ENCODE data around the gene TMEM18.

The TMEM18 gene

GRCh38 chr2:657766-658165, 19.4 kb downstream of the TMEM18 start:
- no peak for DNase-seq (ENCODE audit: low read depth, low spot score)
- Histone ChIP-seq H3K4me1 (ENCODE audit: insufficient read depth, insufficient read length) (no peaks in the 10 kb centered on the region), H3K4me3 (ENCODE audit: insufficient read length, low read depth) (no peak overlapping the region), H3K9me3 (ENCODE audit: insufficient read depth, low read length) (no peaks in the 10 kb centered on the region), H3K36me3 (ENCODE audit: insufficient read depth, insufficient read length, low read length) (no peaks in the 10 kb centered on the region), H3K9ac (ENCODE audit: insufficient read length, low read depth) (no peak overlapping the region), H3K27me3 (ENCODE audit: insufficient read depth, insufficient read length) (no peaks in the 10 kb centered on the region)
- TF ChIP-seq ZNF274 (IDR thresholded peaks at IDR 0.05; ENCODE audit: low read depth, low read length) (no peak), YY1 (IDR thresholded peaks at IDR 0.05; ENCODE audit: insufficient read depth, insufficient read length) (no peak), SUZ12 (IDR thresholded peaks at IDR 0.05; ENCODE audit: extremely low read depth, insufficient read depth, insufficient read length) (no peak)

GRCh38 chr2:656676-657075, 20.5 kb downstream of the TMEM18 start:
- TF ChIP-seq YY1 (IDR thresholded peaks at IDR 0.05; ENCODE audit: insufficient read depth, insufficient read length): no peak
- no peak for TF ChIP-seq SUZ12 (IDR thresholded peaks at IDR 0.05; ENCODE audit: extremely low read depth, insufficient read depth, insufficient read length)
- no peak for TF ChIP-seq ZNF274 (IDR thresholded peaks at IDR 0.05; ENCODE audit: low read depth, low read length)
- Histone ChIP-seq H3K9me3 (ENCODE audit: insufficient read depth, low read length) (no peaks in the 10 kb centered on the region), H3K9ac (ENCODE audit: insufficient read length, low read depth) (no peak overlapping the region), H3K4me3 (ENCODE audit: insufficient read length, low read depth) (no peak overlapping the region), H3K4me1 (ENCODE audit: insufficient read depth, insufficient read length) (peaks cover 2% of the 10 kb centered on the region), H3K27me3 (ENCODE audit: insufficient read depth, insufficient read length) (no peaks in the 10 kb centered on the region), H3K36me3 (ENCODE audit: insufficient read depth, insufficient read length, low read length) (no peaks in the 10 kb centered on the region)
- DNase-seq (ENCODE audit: low read depth, low spot score): no peak

GRCh38 chr2:655626-656025, 21.6 kb downstream of the TMEM18 start:
- Histone ChIP-seq H3K9me3 (ENCODE audit: insufficient read depth, low read length) (no peaks in the 10 kb centered on the region), H3K4me3 (ENCODE audit: insufficient read length, low read depth) (no peak overlapping the region), H3K36me3 (ENCODE audit: insufficient read depth, insufficient read length, low read length) (no peaks in the 10 kb centered on the region), H3K9ac (ENCODE audit: insufficient read length, low read depth) (no peak overlapping the region), H3K4me1 (ENCODE audit: insufficient read depth, insufficient read length) (peaks cover 2% of the 10 kb centered on the region), H3K27me3 (ENCODE audit: insufficient read depth, insufficient read length) (no peaks in the 10 kb centered on the region)
- DNase-seq (ENCODE audit: low read depth, low spot score): no peak
- TF ChIP-seq ZNF274 (IDR thresholded peaks at IDR 0.05; ENCODE audit: low read depth, low read length) (no peak), YY1 (IDR thresholded peaks at IDR 0.05; ENCODE audit: insufficient read depth, insufficient read length) (no peak), SUZ12 (IDR thresholded peaks at IDR 0.05; ENCODE audit: extremely low read depth, insufficient read depth, insufficient read length) (no peak)

- Histone ChIP-seq H3K9ac (ENCODE audit: insufficient read length, low read depth) (no peak overlapping the region), H3K4me3 (ENCODE audit: insufficient read length, low read depth) (no peak overlapping the region), H3K9me3 (ENCODE audit: insufficient read depth, low read length) (no peaks in the 10 kb centered on the region), H3K36me3 (ENCODE audit: insufficient read depth, insufficient read length, low read length) (no peaks in the 10 kb centered on the region), H3K27me3 (ENCODE audit: insufficient read depth, insufficient read length) (no peaks in the 10 kb centered on the region), H3K4me1 (ENCODE audit: insufficient read depth, insufficient read length) (peaks cover 2% of the 10 kb centered on the region)
- DNase-seq (ENCODE audit: low read depth, low spot score): no peak
- TF ChIP-seq SUZ12 (IDR thresholded peaks at IDR 0.05; ENCODE audit: extremely low read depth, insufficient read depth, insufficient read length) (no peak), YY1 (IDR thresholded peaks at IDR 0.05; ENCODE audit: insufficient read depth, insufficient read length) (no peak), ZNF274 (IDR thresholded peaks at IDR 0.05; ENCODE audit: low read depth, low read length) (no peak)
Observed at GRCh38 chr2:654896-655295, 22.3 kb downstream of the TMEM18 start.

GRCh38 chr2:653645-654425, 23.4 kb downstream of the TMEM18 start:
- H3K27me3 ChIP-seq (ENCODE audit: insufficient read depth, insufficient read length): no peaks in the 10 kb centered on the region

GRCh38 chr2:652881-653480, 24.2 kb downstream of the TMEM18 start:
- DNase-seq (ENCODE audit: low read depth, low spot score): no peak
- H3K9me3 ChIP-seq (ENCODE audit: insufficient read depth, low read length): no peaks in the 10 kb centered on the region
- H3K4me1 ChIP-seq (ENCODE audit: insufficient read depth, insufficient read length): peaks cover 2% of the 10 kb centered on the region
- no peak for TF ChIP-seq ZNF274 (IDR thresholded peaks at IDR 0.05; ENCODE audit: low read depth, low read length)
- H3K36me3 ChIP-seq (ENCODE audit: insufficient read depth, insufficient read length, low read length): no peaks in the 10 kb centered on the region
- H3K9ac ChIP-seq (ENCODE audit: insufficient read length, low read depth): no peak overlapping the region
- H3K27me3 ChIP-seq (ENCODE audit: insufficient read depth, insufficient read length): no peaks in the 10 kb centered on the region
- H3K4me3 ChIP-seq (ENCODE audit: insufficient read length, low read depth): no peak overlapping the region

More at GRCh38 chr2:653645-654425, 23.4 kb downstream of the TMEM18 start:
- Histone ChIP-seq H3K4me3 (ENCODE audit: insufficient read length, low read depth) (no peak overlapping the region), H3K36me3 (ENCODE audit: insufficient read depth, insufficient read length, low read length) (no peaks in the 10 kb centered on the region), H3K9ac (ENCODE audit: insufficient read length, low read depth) (no peak overlapping the region), H3K4me1 (ENCODE audit: insufficient read depth, insufficient read length) (peaks cover 2% of the 10 kb centered on the region), H3K9me3 (ENCODE audit: insufficient read depth, low read length) (no peaks in the 10 kb centered on the region)
- no peak for DNase-seq (ENCODE audit: low read depth, low spot score)
- TF ChIP-seq ZNF274 (IDR thresholded peaks at IDR 0.05; ENCODE audit: low read depth, low read length) (no peak), SUZ12 (IDR thresholded peaks at IDR 0.05; ENCODE audit: extremely low read depth, insufficient read depth, insufficient read length) (no peak), YY1 (IDR thresholded peaks at IDR 0.05; ENCODE audit: insufficient read depth, insufficient read length) (no peak)

- Histone ChIP-seq H3K36me3 (ENCODE audit: insufficient read depth, insufficient read length, low read length) (no peaks in the 10 kb centered on the region), H3K9ac (ENCODE audit: insufficient read length, low read depth) (no peak overlapping the region), H3K4me3 (ENCODE audit: insufficient read length, low read depth) (no peak overlapping the region), H3K27me3 (ENCODE audit: insufficient read depth, insufficient read length) (no peaks in the 10 kb centered on the region), H3K4me1 (ENCODE audit: insufficient read depth, insufficient read length) (peaks cover 2% of the 10 kb centered on the region), H3K9me3 (ENCODE audit: insufficient read depth, low read length) (no peaks in the 10 kb centered on the region)
- TF ChIP-seq ZNF274 (IDR thresholded peaks at IDR 0.05; ENCODE audit: low read depth, low read length) (no peak), YY1 (IDR thresholded peaks at IDR 0.05; ENCODE audit: insufficient read depth, insufficient read length) (no peak), SUZ12 (IDR thresholded peaks at IDR 0.05; ENCODE audit: extremely low read depth, insufficient read depth, insufficient read length) (no peak)
- DNase-seq (ENCODE audit: low read depth, low spot score): no peak
Observed at GRCh38 chr2:651951-652373, 25.2 kb downstream of the TMEM18 start.

All from NT2/D1 (cell line).